ENCODE results near the gene SYNJ2. TPM values are rescaled to one million over a fixed set of nuclear protein-coding genes. Genes with fewer than 3 reads are reported as not detected.

Gene SYNJ2
- total and polyA plus RNA-seq, 2 experiments from 2014 or later: 20.5 to 28.6 TPM

DNA sequence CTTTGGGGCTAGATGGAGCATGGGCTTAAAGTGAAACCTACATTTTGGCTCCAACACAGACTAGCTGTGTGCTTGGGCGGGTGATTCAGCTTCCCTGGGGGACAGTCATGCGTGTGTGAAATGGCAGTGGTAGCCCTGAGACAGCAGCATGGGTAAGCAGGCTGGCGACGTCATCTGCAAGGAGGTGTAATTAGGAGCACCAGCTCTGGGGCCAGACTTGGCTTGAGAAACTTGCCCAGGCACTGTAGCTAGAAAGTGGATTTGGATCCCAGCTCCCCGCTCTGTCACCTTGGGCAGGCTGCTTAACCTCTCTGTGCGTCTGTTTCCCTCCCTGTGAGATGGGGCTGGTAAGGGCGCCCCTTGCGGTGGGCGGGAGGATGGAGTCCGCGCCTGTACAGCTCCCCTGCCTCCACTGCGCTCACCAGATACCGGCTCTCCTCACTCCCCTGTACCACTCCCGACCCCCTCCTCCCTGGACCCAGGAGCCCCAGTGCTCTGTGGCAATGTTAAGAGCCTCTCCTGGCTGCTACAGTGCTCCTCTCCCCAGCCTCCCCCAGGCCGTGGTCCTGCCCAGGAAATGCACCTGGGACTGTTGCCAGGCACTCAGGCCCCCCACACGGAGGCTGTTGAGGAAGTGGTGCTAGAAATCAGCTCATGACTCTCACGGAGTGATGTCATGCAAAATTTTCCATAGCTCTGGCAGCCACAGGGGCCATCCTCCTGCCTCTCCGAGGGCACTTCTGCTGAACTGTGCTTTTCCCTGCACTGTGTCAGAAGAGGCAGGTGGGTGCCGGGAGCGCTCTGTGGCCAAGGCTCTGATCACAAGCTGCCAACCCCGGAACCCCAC is 44.6 kb downstream of the SYNJ2 start:
- no peaks in the 10 kb centered on the region for H4K20me1 ChIP-seq (ENCODE audit: insufficient read depth)
- in situ Hi-C loops (cut with MboI): no loop called here
- H3K36me3 ChIP-seq (ENCODE audit: low read depth): peaks cover under 1% of the 10 kb centered on the region; the same call in 1 of the 2 replicates
- peak overlapping the region; percentile 91 for H3K9ac ChIP-seq
- H3K9me2 ChIP-seq (ENCODE audit: insufficient read depth): no peaks in the 10 kb centered on the region
- DNase-seq: peak; percentile 99
- H2AFZ ChIP-seq: 0 out of 2 replicates have a peak overlapping the region, but pooled peaks have one; percentile 3
- peaks cover 28% of the 10 kb centered on the region for H3K4me1 ChIP-seq (ENCODE audit: insufficient read depth)
- no peak for TF ChIP-seq EZH2phosphoT487 (IDR thresholded peaks at IDR 0.05; ENCODE audit: insufficient read depth, low read depth)
- no peak for TF ChIP-seq EZH2 (IDR thresholded peaks at IDR 0.05; ENCODE audit: insufficient read depth, poor library complexity, severe bottlenecking)
- peak overlapping the region; percentile 99 for H3K27ac ChIP-seq
- peak overlapping the region; percentile 52 for H3K4me3 ChIP-seq
- 1% methylated on average over 15 to 21 of the region's 21 CpGs for WGBS, 2 experiments (ENCODE audit: low coverage in 1 of 2, low lambda C conversion rate in 2 of 2, missing lambda C conversion rate in 2 of 2)
- no peaks in the 10 kb centered on the region for H3K27me3 ChIP-seq (replicated peaks; ENCODE audit: insufficient read depth)
- H3K79me2 ChIP-seq (ENCODE audit: insufficient read depth): peaks cover 68% of the 10 kb centered on the region
- H3K4me2 ChIP-seq (ENCODE audit: unreplicated experiment): peak overlapping the region; percentile 75
- peaks cover 33% of the 10 kb centered on the region; the same call in 1 of the 2 replicates for H3F3A ChIP-seq (ENCODE audit: insufficient read depth)
- H3K9me3 ChIP-seq (ENCODE audit: low read depth): no peaks in the 10 kb centered on the region

DNA sequence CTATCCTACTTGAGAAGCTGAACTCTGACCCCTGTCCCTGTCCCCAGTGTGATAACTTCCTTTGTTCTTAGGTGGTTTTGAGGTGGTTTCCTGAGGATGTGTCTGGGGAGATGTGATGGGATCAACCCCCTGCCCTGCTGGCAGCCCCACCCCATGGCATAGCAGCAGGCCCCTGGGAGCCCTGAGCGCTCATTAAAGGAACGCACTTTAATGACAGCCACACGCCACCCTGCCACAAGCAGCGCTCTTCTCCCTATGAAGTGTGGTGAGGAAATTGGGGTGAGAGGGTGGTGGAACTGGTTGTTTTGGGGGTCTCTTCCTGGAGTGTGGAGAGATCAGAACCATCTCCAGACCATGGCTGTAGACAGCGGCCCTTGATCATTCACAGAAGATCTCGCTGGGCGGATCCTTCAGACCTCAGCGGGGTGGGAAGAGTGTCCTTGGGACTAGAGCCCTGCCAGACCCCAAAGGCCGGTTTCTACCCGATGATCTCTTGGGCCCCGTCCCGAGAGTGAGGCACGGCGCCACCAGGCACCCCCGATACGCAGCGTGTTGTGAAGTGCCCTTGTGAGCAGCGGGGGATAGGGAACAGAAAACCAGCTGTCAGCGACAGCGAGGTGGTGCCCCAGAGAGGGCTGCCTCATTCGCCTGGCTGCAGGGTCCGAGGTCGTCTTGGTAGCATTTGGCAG is 45.4 kb downstream of the SYNJ2 start:
- no peak for TF ChIP-seq EZH2phosphoT487 (IDR thresholded peaks at IDR 0.05; ENCODE audit: insufficient read depth, low read depth)
- TF ChIP-seq EZH2 (IDR thresholded peaks at IDR 0.05; ENCODE audit: insufficient read depth, poor library complexity, severe bottlenecking): no peak
- Histone ChIP-seq H3K9me2 (ENCODE audit: insufficient read depth) (no peaks in the 10 kb centered on the region), H3K36me3 (ENCODE audit: low read depth) (no peaks in the 10 kb centered on the region; the same call in 1 of the 2 replicates), H3K79me2 (ENCODE audit: insufficient read depth) (peaks cover 61% of the 10 kb centered on the region), H2AFZ (no peak overlapping the region), H3K9me3 (ENCODE audit: low read depth) (no peaks in the 10 kb centered on the region), H3K4me3 (no peak overlapping the region), H3F3A (ENCODE audit: insufficient read depth) (peaks cover 39% of the 10 kb centered on the region), H3K4me1 (ENCODE audit: insufficient read depth) (peaks cover 35% of the 10 kb centered on the region), H3K27me3 (replicated peaks; ENCODE audit: insufficient read depth) (no peaks in the 10 kb centered on the region), H3K27ac (peak overlapping the region; percentile 99), H3K4me2 (ENCODE audit: unreplicated experiment) (peak overlapping the region; percentile 75), H3K9ac (peak overlapping the region; percentile 91), H4K20me1 (ENCODE audit: insufficient read depth) (no peaks in the 10 kb centered on the region)
- 87 to 88% methylated on average over 23 of the region's 23 CpGs for WGBS, 2 experiments (ENCODE audit: low coverage in 1 of 2, low lambda C conversion rate in 2 of 2, missing lambda C conversion rate in 2 of 2)
- in situ Hi-C loops (cut with MboI): no loop called here
- no peak for DNase-seq

DNA sequence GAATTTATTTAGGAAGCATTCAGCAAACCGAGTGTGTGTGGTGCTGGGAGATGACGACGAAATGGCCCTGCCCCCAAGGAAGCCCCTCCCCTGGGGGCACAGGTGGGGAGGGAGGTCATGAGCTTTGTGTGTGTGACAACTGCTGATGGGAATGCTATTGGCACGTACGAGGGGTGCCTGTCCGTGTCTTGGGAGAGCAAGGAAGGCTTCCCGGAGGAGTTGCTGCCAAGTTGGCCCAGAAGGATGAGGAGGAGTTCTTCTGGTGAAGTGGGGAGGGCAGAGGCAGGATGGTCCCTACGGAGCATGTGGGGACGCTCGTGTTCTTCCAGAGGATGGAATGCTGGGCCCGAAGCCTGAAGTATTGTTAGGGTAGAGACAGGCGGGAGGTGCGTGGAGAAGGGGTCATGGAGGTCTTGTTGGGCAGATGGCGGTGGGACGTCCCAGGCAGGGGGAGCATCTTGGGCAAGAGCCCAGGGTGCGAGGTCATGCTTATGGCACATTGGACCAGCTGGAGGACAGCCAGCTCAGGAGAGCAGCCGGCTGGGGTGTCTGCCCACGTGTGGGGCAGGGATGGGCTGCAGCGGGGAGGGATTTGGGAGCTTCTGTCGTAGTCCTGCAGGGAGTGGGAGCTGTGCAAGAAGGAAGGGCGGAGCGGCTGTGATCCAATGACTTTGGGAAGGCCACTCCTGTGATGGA is 46.1 kb downstream of the SYNJ2 start:
- Histone ChIP-seq H4K20me1 (ENCODE audit: insufficient read depth) (no peaks in the 10 kb centered on the region), H3K79me2 (ENCODE audit: insufficient read depth) (peaks cover 60% of the 10 kb centered on the region), H3K9me2 (ENCODE audit: insufficient read depth) (no peaks in the 10 kb centered on the region), H3K9me3 (ENCODE audit: low read depth) (no peaks in the 10 kb centered on the region), H3F3A (ENCODE audit: insufficient read depth) (peaks cover 46% of the 10 kb centered on the region), H3K4me2 (ENCODE audit: unreplicated experiment) (no peak overlapping the region), H3K9ac (no peak overlapping the region), H3K27ac (peak overlapping the region; percentile 99), H3K27me3 (replicated peaks; ENCODE audit: insufficient read depth) (no peaks in the 10 kb centered on the region), H3K36me3 (ENCODE audit: low read depth) (no peaks in the 10 kb centered on the region; the same call in 1 of the 2 replicates), H2AFZ (no peak overlapping the region), H3K4me3 (no peak overlapping the region), H3K4me1 (ENCODE audit: insufficient read depth) (peaks cover 42% of the 10 kb centered on the region)
- 81 to 82% methylated on average over 22 of the region's 22 CpGs for WGBS, 2 experiments (ENCODE audit: low coverage in 1 of 2, low lambda C conversion rate in 2 of 2, missing lambda C conversion rate in 2 of 2)
- no peak for DNase-seq
- in situ Hi-C loops (cut with MboI): no loop called here
- no peak for TF ChIP-seq EZH2phosphoT487 (IDR thresholded peaks at IDR 0.05; ENCODE audit: insufficient read depth, low read depth)
- TF ChIP-seq EZH2 (IDR thresholded peaks at IDR 0.05; ENCODE audit: insufficient read depth, poor library complexity, severe bottlenecking): no peak

- Histone ChIP-seq H3K4me3 (no peak overlapping the region), H3K4me2 (ENCODE audit: unreplicated experiment) (no peak overlapping the region), H3F3A (ENCODE audit: insufficient read depth) (peaks cover 52% of the 10 kb centered on the region), H3K27ac (no peak overlapping the region), H3K9me2 (ENCODE audit: insufficient read depth) (no peaks in the 10 kb centered on the region), H3K9ac (no peak overlapping the region), H4K20me1 (ENCODE audit: insufficient read depth) (no peaks in the 10 kb centered on the region), H2AFZ (no peak overlapping the region), H3K4me1 (ENCODE audit: insufficient read depth) (peaks cover 47% of the 10 kb centered on the region), H3K9me3 (ENCODE audit: low read depth) (no peaks in the 10 kb centered on the region), H3K27me3 (replicated peaks; ENCODE audit: insufficient read depth) (no peaks in the 10 kb centered on the region), H3K36me3 (ENCODE audit: low read depth) (no peaks in the 10 kb centered on the region; the same call in 1 of the 2 replicates), H3K79me2 (ENCODE audit: insufficient read depth) (peaks cover 60% of the 10 kb centered on the region)
- WGBS, 2 experiments (ENCODE audit: low coverage in 1 of 2, low lambda C conversion rate in 2 of 2, missing lambda C conversion rate in 2 of 2): 90 to 95% methylated on average over 9 of the region's 9 CpGs
- TF ChIP-seq EZH2 (IDR thresholded peaks at IDR 0.05; ENCODE audit: insufficient read depth, poor library complexity, severe bottlenecking) (no peak), EZH2phosphoT487 (IDR thresholded peaks at IDR 0.05; ENCODE audit: insufficient read depth, low read depth) (no peak)
- in situ Hi-C loops (cut with MboI): no loop called here
- no peak for DNase-seq
Observed at GRCh38 chr6:158028421-158028820, 46.8 kb downstream of the SYNJ2 start.
